Measurements from ENCODE around the gene NECAB3. TPM values are rescaled to one million over a fixed set of nuclear protein-coding genes. Genes with fewer than 3 reads are reported as not detected.

NECAB3 gene
- total and polyA plus RNA-seq, 2 of the 13 experiments (the other 11 are each of a cell fraction or from before 2014, with no cell fraction given), result 61.5 to 65.5 TPM

- Histone ChIP-seq H2AFZ (ENCODE audit: low read length) (no peak overlapping the region), H3K9me3 (ENCODE audit: low read length) (no peaks in the 10 kb centered on the region), H3K27ac (ENCODE audit: extremely low read length, insufficient read depth, low read length) (no peak overlapping the region), H3K4me2 (ENCODE audit: low read depth, low read length) (no peak overlapping the region), H4K20me1 (ENCODE audit: insufficient read depth, low read length) (no peaks in the 10 kb centered on the region), H3K27me3 (ENCODE audit: control insufficient read depth in 1 of 2, insufficient read depth in 2 of 2, low read length in 2 of 2) (no peaks in the 10 kb centered on the region), H3K9ac (ENCODE audit: insufficient read depth, low read depth, low read length) (no peak overlapping the region), H3K79me2 (ENCODE audit: insufficient read depth, low read length) (no peaks in the 10 kb centered on the region), H3K4me3 (replicated peaks in 1 of 3; ENCODE audit: insufficient read depth in 1 of 3, low read depth in 2 of 3, low read length in 3 of 3) (no peak overlapping the region), H3K36me3 (replicated peaks in 1 of 2; ENCODE audit: control insufficient read depth in 1 of 2, insufficient read depth in 2 of 2, low read length in 2 of 2) (peaks cover 19 to 26% of the 10 kb centered on the region in 2 experiments; a peak in 4 of 5 replicates), H3K4me1 (ENCODE audit: insufficient read depth, low read length) (peaks cover 37% of the 10 kb centered on the region)
- intact Hi-C loops (cut with micrococcal nuclease; ENCODE audit: unreplicated experiment) (loop anchor here (2.0 to 5.0 kb wide), 2 partner anchors 137 to 197 kb away; no protein-coding TSS in a partner anchor), in situ Hi-C loops (cut with HindIII; ENCODE audit: extremely low pct_ligation_motif_present, low pct_unique_long_range_greater_than_20kb) (loop anchor here (5.0 kb wide), 1 partner anchor 192 kb away; no protein-coding TSS in a partner anchor)
- ChIA-PET POLR2A (interaction anchor here (0.8 to 2.2 kb wide), 5 partner anchors 9 to 164 kb away, joined by 3 to 24 read pairs (median 5); partner anchors contain the start of genes CBFA2T2 and ZNF341), CTCF (ENCODE audit: low intra/inter-chr PET ratio, low total read pairs) (interaction anchor here (0.6 to 4.7 kb wide), 5 partner anchors 33 to 259 kb away, joined by 3 to 53 read pairs (median 4); partner anchors contain the start of gene ZNF341)
- ATAC-seq, result no peak
- WGBS (ENCODE audit: low lambda C conversion rate), result 95% methylated on average over 11 of the region's 11 CpGs
- peak; percentile 21 for FAIRE-seq
- BruUV-seq (replicated peaks), result TSS peak; percentile 8
- no peak for DNase-seq (ENCODE audit: low spot score)
- no peak for TF ChIP-seq SRSF1 (optimal IDR thresholded peaks at IDR 0.05; ENCODE audit: low read depth, low read length)
- 0 out of 2 replicates have a peak, but pooled peaks have one; percentile 57 for TF ChIP-seq REL (CRISPR knock-in tag; conservative IDR thresholded peaks at IDR 0.05)
- TF ChIP-seq MYPOP (CRISPR knock-in tag; IDR thresholded peaks at IDR 0.05), result no peak
- 0 out of 2 replicates have a peak, but pooled peaks have one; percentile 12 for TF ChIP-seq ZFP91 (CRISPR knock-in tag; IDR thresholded peaks at IDR 0.05; ENCODE audit: borderline replicate concordance)
- no peak for TF ChIP-seq STAT5B (CRISPR knock-in tag; IDR thresholded peaks at IDR 0.05)
- no peak for TF ChIP-seq MTF1 (CRISPR knock-in tag; IDR thresholded peaks at IDR 0.05)
- no peak for TF ChIP-seq ESRRA (CRISPR knock-in tag; IDR thresholded peaks at IDR 0.05; ENCODE audit: low read depth)
- no peak for TF ChIP-seq PATZ1 (CRISPR knock-in tag; IDR thresholded peaks at IDR 0.05)
- TF ChIP-seq TGIF2 (CRISPR knock-in tag; IDR thresholded peaks at IDR 0.05), result no peak
- TF ChIP-seq AKAP8 (CRISPR knock-in tag; IDR thresholded peaks at IDR 0.05), result no peak; the same call in 1 of the 2 replicates
- no peak for TF ChIP-seq ZFP36L2 (CRISPR knock-in tag; IDR thresholded peaks at IDR 0.05)
- no peak for TF ChIP-seq BCL6 (CRISPR knock-in tag; IDR thresholded peaks at IDR 0.05)
- no peak for TF ChIP-seq ZNF264 (CRISPR knock-in tag; IDR thresholded peaks at IDR 0.05)
- no peak for TF ChIP-seq ZNF772 (CRISPR knock-in tag; IDR thresholded peaks at IDR 0.05)
- TF ChIP-seq ZNF567 (CRISPR knock-in tag; IDR thresholded peaks at IDR 0.05; ENCODE audit: borderline replicate concordance), result 0 out of 2 replicates have a peak, but pooled peaks have one; percentile 38
- no peak for TF ChIP-seq ZNF260 (CRISPR knock-in tag; IDR thresholded peaks at IDR 0.05; ENCODE audit: borderline replicate concordance, low read depth)
- TF ChIP-seq ZKSCAN8 (CRISPR knock-in tag; IDR thresholded peaks at IDR 0.05; ENCODE audit: borderline replicate concordance), result no peak
- TF ChIP-seq TBP (CRISPR knock-in tag; IDR thresholded peaks at IDR 0.05), result no peak
- TF ChIP-seq ZNF784 (CRISPR knock-in tag; IDR thresholded peaks at IDR 0.05; ENCODE audit: borderline replicate concordance), result no peak
Measured at GRCh38 chr20:33653900-33654596, 20.2 kb downstream of the NECAB3 start.
